Body of pancreas (tissue), 4 donors: ENCODE measurements around the gene FARS2.

Source experiments
- CTCF ChIP-seq, 7 experiments: fragments of 450-650 bp in 4 of 7; fragments of 200-600 bp in 3 of 7; sonication (generic) in 3 of 7; IDR thresholded peaks; one replicate each; pipeline ENCODE4 v1.5.1; 2016 to 2019; ENCODE audit warnings: antibody characterized with exemption in 7 of 7
- POLR2A ChIP-seq, 3 donors: fragments of 450-650 bp; IDR thresholded peaks; one replicate each; pipeline ENCODE4 v1.6.1; 2016; ENCODE audit warnings: antibody characterized with exemption in 3 of 3, mild to moderate bottlenecking in 2 of 3

DNA sequence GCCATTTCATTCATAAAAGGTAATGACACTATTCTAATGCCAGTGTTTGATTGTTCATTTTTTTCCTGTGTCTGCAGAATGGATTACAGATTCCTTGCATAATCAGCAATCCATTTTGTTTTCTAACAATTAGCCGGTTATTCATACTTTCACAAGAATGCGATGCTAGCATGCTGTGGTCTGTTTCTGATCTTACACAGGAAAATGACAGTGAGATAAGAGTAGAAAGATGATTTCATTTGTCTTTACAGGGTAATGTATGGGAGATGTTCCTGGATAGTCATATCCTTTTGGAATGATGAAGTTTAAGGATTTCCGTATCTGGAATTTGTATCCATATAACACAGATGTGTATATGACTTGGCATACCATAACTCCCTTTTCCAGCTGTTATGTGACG lies 207.3 kb downstream of the FARS2 start:
- TF ChIP-seq CTCF (IDR thresholded peaks at IDR 0.05) (no peak), POLR2A (IDR thresholded peaks at IDR 0.05) (no peak)
